DMS114 treated with DMSO at 0.1 percent for 48 hours (cell line): Measurements from ENCODE around the gene ZNF692.
"Not testable (repeated sequence)": the region's sequence is repeated elsewhere in the genome, so short reads cannot be mapped to it uniquely, and the experiment has no call there.

Experiments
- DNase-seq: peaks from one replicate; lab custom pipeline; 2025; ENCODE audit not compliant: unreplicated experiment; lab: John Stamatoyannopoulos, UW

ZNF692 gene

DNA sequence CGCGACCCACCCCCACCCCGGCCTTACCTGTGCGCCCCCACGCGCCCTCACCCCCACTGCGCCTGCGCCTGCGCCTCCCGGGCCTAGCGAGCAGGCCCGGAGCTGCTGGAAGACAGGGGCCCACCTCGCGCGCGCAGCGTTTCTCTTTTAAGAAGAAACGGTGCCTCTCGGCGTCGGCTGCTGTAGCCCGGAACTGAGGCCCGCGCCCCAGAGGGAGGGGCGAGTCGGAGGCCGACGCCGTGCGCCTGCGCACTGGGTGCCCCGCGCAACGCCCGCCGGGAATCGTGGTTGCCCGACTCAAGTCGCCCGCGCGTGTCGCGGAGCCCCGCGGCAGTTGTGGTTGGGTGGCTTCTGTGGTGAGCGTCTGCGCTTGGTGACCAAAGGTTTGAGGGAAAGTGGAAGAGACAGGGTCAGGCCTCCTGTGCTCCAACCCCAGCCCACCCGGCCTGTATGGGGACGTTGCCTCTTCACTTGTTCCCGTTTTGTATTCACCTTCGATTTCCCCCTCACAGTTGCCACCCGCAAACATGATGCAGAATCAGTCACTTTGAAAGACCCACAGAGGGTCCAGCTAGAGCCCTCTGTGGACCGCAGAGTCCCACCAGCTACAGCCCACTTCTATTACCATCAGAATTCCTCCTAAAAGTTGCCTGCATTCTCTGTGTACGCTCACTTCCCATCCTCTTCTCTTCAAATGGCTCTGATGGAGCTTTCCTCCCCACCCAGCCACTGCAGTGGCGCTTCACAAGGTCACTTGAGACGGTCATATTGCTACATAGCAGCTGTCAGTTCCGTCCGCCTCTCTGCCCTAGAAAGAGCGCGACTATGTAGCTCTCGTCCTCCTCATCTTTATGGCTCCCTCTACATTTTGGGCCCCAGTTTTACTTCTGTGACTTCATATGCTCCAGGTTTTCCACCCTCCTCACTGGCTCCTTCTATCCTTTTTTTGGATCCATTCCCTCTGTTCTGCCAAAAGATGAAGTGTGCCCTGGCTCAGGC lies at the start of gene ZNF692:
Gene ZNF692, minus strand, starts transcription at position 195 of the 999 bp plus-strand sequence. CDS start 776 bp downstream, outside the sequence.
- DNase-seq: peak; percentile 86

GRCh38 chr1:248906753-248907661 lies 48.1 kb upstream of the ZNF692 start:
- DNase-seq: no peak

- peak; percentile 88 for DNase-seq
Measured at GRCh38 chr1:248906009-248906752, 47.3 kb upstream of the ZNF692 start, which contains the start of gene PGBD2. PGBD2 (plus strand) TSS chr1:248906235; CDS start chr1:248913863, 7,628 bp downstream.

DNA sequence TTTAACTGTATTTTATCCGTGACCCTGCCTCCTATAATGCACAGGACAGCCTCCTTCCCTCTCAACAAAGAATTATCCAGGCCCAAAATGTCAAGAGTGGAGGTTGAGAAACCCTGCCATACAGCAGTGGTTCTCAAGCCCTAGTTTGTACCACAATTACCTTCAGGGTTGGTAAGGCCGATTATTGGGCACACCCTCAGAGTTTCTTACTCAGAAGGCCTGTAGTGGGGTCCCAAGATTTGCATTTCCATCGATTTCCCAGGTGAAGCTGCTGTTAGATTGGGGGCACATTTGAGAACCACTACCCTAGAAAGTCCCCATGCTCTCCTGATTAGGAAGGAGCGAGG lies 46.8 kb upstream of the ZNF692 start:
- DNase-seq: no peak

DNA sequence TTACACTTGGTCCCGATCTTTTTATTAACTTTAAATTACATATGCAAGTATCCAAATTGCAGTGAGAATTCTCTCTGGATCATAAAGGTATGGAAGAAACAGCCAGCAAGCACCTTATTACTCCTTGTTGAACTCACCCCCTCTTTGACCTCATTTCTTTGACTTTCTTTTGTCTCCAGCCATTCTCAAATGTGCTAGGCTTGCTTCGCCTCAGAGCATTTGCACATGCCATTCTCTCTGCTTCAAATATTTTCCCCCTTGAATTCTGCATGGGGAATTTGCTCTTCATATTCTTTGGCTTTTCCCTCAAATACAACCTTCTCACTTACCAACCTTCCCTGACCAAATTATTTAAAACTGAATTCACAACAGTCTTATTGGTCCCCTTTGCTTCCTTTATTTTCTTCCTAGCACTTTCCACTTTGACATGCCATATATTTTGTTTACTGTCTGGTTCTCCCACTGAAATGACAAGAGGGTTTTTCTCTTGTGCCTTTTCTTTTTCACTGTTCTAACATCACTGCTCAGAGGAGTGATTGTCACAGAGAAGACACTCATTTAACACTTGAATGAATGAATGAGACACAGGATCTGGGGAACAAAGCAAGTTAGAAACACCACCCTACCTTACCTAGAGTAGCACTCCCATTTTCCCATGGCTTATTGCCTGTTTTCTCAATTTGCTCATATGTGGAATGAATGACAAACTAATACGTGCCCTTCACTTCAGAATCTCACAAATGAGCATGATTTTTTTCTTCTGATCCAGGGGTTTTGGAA lies 45.7 kb upstream of the ZNF692 start:
- DNase-seq: no peak

GRCh38 chr1:248901578-248901977 lies 42.7 kb upstream of the ZNF692 start:
- DNase-seq: no peak

- DNase-seq: no peak
Measured at GRCh38 chr1:248900637-248901036, 41.8 kb upstream of the ZNF692 start.

DNA sequence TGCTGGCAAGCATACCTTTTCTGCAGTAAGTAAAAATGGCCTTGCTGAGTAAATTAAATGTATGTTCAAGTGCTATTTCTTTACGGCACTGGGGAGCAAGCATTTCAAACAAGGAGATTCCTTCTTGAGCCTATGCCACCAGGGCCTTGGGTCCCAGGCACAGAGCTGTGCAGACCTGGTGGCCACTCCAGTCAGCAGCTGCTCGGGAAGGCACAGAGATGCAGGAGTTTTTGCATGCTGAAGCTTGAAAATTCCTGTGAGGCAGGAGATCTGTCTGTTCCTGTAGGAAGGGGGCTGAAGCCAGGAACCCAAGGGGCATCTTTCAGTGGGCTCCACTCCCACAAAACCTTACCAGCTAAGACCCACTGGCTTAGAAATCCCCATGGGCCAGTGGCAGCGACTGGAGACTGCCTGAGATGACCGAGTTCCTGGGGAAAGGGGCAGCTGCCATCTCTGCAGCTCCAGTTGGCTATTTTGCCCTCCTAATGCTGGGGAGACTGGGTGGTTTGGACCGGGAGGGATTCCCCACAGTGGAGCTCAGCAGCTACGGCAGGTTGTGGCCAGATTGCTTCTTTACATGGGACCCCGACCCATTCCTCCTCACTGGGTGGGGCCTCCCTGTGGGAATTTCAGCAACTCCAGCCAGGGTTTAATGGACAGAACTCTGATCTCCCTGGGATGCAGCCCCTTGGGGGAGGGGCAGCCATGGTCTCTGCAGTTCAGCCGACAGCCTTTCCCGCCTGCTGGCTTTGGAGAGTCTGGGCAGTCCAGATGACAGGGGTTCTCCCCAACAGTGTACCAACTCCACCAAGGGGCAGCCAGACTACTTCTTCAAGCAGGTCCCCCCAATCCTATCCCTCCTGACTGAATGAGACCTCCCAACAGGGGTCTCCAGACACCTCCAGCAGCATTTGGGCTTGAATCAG lies 38.8 kb upstream of the ZNF692 start:
- DNase-seq: no peak

DNA sequence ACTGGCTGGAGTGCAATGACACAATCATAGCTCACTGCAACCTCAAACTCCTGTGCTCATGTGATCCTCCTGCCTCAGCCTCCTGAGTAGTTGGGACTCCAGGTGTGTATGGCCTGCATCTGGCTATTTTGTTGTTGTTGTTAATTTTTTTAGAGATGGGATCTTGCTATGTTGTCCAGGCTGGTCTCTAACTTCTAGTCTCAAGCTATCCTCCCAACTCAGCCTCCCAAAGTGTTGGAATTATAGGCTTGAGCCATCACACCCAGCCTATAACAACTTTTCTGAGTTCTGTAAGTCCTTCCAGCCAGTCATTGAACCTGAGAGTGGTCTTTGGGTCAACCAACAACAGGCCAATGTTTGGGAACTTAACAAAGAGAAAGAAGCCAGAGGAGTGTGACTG lies 36.0 kb upstream of the ZNF692 start:
- DNase-seq: no peak

- no peak for DNase-seq
Measured at GRCh38 chr1:248892590-248892989, 33.7 kb upstream of the ZNF692 start.

GRCh38 chr1:248891758-248892157 lies 32.9 kb upstream of the ZNF692 start:
- DNase-seq: no peak

DNA sequence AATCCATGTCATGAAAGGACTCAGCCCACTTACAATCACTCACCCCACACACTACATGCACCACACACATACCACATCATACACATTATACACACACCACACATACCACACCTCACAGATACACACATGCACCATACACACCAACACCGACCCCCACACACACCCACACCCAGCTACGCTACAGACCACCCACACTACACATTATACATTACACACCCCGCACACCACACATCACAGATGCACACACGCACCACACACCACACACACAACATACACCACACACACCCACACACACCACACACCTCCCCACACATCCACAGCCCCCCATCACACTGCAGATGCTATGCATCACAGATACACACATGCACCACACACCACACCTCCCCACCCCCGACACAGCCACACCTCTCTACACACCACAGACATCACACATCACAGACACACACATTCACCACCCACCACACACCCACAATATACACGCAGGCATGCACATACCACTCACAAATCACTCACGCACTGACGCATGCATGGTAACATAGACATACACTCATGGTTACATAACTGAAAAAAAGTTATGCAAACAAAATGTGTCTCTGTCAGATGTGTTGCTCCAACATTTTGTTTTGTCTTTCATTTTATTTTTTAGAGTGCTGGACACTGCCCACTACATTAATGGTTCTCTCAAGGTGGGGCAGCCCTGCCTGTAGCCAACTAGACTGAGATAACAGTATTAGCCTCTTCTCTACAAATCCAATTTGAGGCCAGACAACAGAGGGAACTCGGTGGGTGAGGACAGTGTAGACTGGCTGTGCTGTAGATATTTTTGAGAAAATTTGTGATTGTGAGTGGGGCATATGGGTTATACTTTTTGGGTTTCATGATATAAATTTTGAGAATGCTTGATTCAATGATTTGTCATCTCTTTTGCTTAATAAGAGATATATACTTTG lies 31.9 kb upstream of the ZNF692 start:
- no peak for DNase-seq

DNA sequence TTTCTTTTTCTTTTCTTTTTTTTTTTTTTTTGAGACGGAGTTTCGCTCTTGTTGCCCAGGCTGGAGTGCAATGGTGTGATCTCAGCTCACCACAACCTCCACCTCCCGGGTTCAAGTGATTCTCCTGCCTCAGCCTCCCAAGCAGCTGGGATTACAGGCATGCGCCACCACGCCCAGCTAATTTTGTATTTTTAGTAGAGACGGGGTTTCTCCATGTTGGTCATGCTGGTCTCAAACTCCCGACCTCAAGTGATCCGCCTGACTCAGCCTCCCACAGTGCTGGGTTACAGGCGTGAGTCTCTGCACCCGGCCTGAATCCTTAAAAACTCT lies 31.0 kb upstream of the ZNF692 start:
- DNase-seq: not testable (repeated sequence)

DNA sequence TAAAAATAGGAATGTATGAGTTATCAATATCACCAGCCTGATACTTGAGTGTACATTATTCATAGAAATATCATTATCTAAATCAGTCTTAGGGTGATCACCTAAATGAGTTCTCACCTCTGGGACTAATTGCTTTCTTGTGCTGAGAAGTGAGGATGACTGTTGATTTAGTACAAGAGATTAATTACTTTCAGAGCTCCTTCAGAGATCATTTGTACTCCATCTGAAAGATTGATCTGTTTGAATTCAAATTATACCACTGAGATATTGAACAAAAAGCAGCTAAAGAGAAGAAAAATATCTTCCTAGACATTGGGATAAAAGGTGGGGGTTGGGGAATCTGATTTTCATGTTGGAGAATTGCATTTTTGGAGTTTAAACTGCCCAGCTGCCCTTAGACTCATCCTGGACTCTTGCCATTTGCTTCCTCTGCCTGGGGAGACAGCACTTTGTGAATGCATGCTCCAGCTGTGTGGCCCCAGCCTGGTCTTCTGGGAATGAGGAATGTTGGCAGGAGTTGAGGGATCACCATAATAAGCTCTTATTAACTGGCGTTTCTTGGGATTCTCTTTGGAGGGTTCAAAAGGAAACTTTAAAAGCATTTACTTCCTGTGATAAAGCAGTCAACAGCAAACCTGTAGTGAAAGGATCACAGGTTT lies 27.5 kb upstream of the ZNF692 start:
- DNase-seq: no peak

- DNase-seq: no peak
Measured at GRCh38 chr1:248885646-248886045, 26.8 kb upstream of the ZNF692 start.

GRCh38 chr1:248884632-248885295 lies 25.9 kb upstream of the ZNF692 start:
- DNase-seq: no peak

DNA sequence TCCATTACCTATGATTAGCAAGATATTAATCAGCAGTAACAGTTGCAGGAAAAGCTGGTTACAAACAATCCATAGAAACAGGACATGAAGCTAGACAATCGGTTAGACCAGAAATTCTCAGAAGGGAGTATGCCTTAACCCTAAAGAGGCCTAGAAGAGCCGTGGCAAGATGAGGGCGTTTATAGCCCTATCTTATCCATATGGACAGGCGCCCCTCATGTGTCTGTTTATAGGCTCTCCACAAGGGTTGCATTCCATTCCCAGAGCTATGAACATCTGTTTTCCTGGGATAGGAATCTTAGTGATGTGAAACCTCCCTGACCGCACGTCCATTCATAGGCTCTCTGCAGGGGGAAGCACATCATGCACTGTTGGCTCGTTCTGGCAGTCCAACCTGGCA lies 23.5 kb upstream of the ZNF692 start:
- DNase-seq: not testable (repeated sequence)
